M059J (cell line): Measurements from ENCODE around the gene GLRA1. TPM values are rescaled to one million over a fixed set of nuclear protein-coding genes. Genes with fewer than 3 reads are reported as not detected.
"Not testable (repeated sequence)": the region's sequence is repeated elsewhere in the genome, so short reads cannot be mapped to it uniquely, and the experiment has no call there.

Experiments
- DNase-seq: peaks from one replicate; pipeline ENCODE4 v3.0.0-alpha.2; 2012; ENCODE audit warnings: low read depth
- total RNA-seq: library from RNA; depleted of rRNA; stranded (reverse); fragments of >200 nt; shearing (Covaris generic); gene quantifications from 2 replicates; pipeline ENCODE4 v1.2.3, GENCODE V29; 2014

Gene GLRA1
- total RNA-seq, 1 experiment from 2014 or later, result not detected

DNA sequence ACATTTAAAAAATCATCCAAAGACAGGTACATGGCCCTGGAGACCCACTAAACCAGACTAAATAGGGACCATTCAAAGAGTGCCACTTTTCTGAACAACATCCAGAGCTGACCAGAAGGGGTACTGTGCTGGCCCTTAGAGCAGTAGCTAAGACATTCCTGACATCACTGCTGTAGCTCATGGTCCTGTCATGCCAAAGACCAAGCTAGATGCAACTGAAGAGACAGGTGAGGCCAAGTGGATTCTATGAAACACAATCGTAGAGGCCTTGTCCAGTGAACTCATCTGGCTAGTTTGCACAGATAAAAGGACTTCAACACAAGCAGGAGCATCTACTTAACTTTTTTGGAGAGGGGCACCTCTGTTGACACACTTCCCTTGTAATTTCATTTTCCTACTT lies 109.6 kb downstream of the GLRA1 start:
- DNase-seq, result no peak

DNA sequence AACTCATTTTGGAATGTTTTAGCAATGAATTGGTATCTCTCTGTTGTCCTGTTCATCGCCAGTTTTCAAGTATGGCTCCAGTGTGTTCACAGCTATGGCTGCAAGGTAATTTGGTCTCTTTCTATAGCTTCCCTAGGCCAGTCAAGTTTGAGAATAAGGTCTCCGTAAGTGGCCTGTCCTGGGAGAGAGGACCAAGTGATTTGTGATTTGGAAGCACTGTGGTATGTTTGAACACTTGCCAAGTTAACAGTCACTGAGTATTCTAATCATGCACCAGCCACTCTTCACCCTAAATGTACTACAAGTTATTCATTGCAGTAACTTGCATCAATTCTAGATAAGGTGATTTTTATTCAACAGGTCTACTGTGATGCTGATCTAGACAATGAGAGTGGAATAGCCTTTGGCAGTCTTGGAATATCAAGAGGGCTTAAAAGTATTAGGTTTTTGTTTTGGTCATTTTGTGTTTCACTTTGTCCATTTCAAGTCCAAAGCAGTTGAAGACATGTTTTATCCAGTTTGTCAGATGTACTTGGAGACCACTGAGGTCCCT lies 111.8 kb downstream of the GLRA1 start:
- peak; percentile 37 for DNase-seq

DNA sequence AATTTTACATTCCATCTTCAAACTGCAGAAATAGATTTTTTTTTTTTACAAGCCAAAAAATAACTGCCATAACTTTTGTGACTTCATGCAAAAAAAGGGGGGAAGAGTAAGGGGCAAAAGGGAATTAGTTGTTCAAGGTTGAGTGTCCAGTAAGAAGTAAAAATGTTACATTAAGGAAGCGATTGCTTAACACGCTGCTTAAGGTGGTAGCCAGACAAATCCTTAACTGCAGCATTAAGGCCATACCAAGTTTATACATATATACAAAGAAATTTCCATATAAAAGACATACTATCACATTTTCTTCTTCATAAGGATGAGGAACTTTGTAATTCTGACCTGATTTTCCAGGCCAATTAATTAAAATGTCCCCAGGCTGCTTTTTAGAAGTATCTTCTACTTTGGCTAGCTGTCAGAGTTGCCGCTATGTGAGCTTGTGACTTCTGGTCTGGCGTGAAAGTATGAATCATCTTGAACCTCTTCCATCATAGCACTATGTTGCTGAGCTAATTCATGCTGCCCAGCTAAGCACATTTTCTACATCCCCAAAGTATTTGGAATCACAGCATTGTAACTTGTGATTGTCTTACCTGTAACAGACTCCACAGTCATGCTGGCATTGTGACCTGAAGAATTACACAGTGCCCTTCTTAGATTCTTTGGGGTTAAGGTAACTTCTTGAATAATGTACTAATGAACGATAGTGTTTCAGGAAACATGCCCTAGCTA lies 112.9 kb downstream of the GLRA1 start:
- peak; percentile 68 for DNase-seq

DNA sequence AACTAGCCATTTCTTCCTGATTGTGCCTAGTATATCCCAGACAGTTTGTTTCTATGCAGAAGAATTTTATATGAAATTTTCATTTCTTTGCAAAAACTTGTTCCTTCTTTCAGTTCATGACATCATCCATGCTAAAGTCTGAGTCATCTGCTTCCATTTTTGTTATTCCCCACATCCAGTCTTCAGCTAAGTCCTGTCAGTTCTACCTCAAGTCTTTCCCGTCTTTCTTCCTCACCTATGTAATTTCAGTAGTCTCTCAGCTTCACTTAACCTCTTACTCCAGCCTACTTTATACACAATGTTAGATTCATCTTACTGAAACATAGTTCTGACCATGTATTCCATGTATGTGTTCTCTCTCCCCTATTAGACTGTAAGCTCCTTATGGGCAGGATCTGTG lies 113.8 kb downstream of the GLRA1 start:
- DNase-seq, result no peak

DNA sequence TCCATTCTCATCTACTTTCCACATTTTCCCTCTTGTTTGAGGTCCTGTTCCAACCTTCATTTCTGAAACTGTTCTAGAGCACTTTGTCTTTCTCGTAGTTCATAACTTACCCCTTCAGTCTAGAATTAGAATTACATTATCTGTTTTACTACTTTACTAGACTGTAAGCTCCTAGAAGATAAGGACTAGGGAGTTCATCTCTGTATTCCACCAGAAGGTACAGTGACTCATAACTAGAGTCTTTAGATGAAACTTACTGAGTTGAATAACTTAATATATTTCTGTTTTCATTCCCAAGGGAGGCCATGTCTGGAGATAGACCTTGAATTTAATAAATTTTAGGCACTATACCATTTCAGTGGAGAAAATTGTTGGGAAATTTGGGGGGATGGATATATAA lies 114.2 kb downstream of the GLRA1 start:
- no peak for DNase-seq

DNA sequence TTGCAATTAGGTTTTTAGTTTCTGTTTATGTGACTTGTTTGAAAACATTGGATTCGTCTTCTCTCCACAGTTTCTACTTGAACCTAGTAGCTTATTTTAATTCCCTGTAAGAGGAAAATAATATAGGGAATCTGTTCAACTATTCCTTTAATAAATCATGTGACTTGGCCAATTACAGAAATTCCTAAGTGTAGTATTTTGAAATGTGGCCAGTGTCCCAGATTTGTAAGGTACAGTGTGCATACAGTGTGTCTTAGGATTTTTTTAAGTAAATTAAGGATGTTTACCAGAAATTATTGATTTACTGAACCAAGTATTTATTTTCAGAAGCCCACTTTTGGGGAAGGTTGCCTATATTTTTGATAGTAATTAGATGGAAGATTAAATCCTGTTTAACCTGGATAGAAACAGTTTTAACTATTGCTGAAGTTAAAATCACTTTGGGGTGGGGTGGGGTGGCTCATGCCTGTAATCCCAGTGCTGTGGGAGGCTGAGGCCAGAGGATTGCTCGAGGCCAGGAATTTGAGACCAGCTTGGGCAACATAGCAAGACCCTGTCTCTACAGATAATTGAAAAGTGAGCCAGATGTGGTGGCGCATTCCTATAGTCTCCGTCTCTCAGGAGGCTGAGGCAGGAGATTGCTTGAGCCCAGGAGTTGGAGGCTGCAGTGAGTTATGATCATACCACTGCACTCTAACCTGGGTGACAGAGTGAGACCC lies 116.0 kb downstream of the GLRA1 start:
- DNase-seq, result no peak

DNA sequence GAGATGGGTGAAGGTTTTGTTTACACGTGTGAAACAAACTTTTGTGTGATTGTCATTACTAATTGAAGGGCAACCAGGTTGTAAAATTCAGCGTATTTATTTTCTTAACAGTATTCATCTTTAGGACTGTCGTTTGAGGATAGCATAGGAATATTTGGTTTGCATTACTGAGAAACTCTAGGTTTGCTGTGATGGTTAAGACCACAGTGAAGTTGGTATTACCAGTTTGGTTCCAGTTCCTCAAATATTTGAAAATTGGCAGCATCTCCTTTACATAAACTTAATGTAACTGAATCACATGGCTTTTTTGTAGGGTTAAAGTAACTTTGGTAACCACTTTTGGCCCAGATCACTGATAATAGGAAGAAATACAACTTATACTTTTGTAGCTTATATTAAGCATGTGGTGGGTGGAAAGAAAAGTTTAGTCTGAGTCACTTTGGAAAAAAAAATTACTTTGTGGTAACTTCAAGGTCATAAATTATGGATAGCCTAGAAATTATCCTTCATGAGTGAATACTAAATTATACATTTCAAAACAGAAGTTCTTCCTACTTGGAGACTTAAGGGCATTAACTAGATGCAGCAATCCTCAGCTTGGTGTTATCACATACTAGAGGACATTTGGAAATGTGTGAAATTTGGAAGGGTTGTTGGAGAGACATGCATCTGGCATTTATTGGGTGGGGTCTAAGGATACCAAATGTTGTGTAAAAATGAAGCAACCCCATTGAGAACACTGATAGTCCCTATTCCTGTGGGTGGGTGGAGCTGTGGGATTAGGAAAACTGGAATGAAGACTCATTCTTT lies 119.0 kb downstream of the GLRA1 start:
- no peak for DNase-seq

DNA sequence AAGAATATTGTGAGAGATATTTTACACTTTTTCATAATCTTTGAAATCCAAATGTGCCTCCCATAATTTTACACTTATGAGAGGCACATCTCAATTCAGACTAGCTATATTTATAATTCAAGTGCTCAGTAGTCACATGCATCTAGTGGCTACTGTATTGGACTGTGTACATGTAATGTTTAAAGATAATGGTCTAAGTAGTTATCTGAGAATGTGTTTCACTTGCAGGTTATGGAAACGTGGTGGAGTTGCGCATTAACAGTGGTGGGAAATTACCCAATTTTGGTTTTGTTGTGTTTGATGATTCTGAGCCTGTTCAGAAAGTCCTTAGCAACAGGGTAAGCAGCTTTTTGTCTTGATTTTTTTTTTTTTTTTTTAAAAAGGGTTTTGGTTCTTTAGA lies 124.1 kb downstream of the GLRA1 start:
- DNase-seq, result no peak

DNA sequence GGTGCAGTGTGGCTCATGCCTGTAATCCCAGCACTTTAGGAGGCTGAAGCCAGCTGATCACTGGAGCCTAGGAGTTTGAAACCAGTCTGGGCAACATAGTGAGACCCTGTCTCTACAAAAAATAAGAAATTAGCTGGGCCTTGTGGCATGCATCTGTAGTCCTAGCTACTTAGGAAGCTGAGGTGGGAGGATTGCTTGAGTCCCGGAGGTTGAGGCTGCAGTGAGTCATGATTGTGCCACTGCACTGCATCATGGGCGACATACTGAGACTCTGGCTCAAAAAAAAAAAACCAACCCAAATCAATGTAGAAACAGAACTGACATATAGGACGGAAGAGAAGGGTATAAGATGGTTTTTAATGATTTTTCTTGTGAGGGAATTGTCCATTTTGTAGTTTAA lies 125.2 kb downstream of the GLRA1 start:
- peak; percentile 56 for DNase-seq

DNA sequence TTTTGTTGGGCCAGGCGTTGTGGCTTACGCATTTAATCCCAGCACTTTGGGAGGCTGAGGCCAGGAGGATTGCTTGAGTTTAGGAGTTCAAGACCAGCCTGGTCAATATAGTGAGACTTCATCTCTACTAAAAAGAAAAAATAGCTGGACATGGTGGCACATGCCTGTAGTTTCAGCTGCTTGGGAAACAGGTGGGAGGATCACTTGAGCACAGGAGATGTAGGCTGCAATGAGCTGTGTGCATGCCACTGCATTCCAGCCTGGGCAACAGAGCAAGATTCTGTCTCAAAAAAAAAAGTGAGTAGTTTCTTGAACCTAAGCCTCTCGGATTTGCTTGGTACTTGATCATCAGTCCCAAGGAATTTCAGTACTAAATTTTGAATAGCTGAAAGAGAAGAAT lies 126.0 kb downstream of the GLRA1 start:
- no peak for DNase-seq

DNA sequence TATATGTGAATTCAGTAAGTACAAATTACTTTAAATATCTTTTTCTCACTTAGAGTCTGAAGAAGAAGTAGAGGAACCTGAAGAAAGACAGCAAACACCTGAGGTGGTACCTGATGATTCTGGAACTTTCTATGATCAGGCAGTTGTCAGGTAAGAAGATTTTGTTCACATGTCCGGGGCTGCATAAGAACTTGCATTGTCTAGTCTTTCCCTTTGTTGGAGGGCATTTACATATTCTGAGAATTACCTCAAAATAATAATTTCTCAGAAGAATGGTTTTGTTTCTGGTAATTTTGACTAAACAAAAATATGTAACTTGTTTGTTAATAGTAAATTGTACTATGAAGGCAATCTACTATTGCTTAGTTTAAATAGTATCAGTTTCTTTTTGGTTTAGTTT lies 129.2 kb downstream of the GLRA1 start:
- DNase-seq, result no peak

DNA sequence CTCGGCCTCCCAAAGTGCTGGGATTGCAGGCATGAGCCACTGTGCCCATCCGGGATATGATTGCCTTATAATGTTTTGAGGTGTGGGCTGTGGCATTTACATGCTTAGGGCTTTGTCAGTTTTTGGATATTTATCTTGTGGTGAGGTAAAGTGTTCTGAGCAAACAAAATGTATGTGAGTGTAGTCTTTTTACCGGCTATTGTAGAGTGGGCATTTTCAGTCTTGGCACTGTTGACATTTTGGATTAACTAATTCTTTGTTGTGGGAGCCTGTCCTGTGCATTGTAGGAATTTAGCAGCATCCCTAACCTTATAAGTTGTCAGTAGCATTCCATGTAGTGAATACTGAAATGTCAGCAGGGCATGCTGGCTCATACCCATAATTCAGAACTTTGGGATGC lies 131.3 kb downstream of the GLRA1 start:
- no peak for DNase-seq

DNA sequence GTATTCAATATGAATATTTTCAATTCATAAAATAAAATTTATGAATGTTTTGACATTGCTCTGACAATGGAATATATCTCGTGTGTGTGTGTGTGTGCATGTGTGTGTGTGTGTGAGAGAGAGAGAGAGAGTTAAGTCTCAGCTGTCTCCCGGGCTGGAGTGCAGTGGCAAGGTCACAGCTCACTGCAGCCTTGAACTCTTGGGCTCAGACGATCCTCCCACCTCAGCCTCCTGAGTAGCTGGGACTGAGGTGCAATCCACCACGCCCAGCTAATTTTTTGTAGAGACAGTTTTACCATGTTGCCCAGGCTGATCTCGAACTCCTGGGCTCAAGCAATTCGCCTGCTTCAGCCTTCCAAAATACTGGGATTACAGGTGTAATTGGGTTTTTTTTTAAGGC lies 136.8 kb downstream of the GLRA1 start:
- DNase-seq, result no peak

DNA sequence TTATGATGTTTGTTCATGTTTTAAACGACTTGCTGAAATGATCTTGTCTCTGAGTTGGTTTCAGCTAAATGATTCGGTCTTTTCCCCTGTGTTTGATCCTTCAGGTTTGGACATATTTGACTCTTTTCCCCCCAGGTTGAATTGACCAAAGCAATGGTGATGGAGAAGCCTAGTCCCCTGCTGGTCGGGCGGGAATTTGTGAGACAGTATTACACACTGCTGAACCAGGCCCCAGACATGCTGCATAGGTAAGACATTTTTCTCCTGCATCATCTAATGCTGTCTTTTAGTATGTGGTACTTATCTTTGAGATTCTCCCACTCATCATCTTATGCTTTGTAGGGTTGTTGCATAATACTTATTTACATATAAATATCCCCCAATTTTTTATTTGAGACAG lies 138.2 kb downstream of the GLRA1 start:
- no peak for DNase-seq

DNA sequence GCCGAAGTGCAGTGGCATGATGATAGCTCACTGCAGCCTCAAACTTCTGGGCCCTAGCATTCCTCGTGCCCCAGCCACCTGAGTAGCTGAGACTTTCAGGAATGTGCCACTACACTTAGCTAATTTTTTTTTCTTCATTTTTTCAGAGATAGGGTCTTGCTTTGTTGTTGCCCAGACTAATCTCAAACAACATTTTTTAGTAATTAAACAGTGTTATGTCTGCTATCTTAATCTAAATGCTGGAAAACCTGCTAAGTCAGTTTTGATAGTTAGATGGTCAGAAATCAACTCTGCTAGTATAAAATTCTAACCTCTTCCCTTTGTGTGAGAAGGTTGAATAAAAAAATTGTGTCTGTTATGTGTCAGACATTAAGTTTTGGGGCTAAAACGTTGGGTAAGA lies 140.5 kb downstream of the GLRA1 start:
- no peak for DNase-seq

DNA sequence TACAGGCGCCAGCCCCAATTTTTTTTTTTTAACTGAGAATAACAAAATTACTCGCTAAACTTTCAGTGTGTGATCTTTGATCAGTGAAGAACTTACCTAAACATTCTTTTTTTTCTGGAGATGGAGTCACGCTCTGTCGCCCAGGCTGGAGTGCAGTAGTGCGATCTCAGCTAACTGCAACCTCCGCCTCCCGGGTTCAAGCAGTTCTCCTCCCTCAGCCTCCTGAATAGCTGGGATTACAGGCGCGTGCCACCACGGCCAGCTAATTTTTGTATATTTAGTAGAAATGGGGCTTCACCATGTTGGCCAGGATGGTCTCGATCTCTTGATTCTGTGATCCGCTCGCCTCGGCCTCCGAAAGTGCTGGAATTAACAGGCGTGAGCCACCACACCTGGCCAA lies 141.0 kb downstream of the GLRA1 start:
- DNase-seq, result not testable (repeated sequence)

DNA sequence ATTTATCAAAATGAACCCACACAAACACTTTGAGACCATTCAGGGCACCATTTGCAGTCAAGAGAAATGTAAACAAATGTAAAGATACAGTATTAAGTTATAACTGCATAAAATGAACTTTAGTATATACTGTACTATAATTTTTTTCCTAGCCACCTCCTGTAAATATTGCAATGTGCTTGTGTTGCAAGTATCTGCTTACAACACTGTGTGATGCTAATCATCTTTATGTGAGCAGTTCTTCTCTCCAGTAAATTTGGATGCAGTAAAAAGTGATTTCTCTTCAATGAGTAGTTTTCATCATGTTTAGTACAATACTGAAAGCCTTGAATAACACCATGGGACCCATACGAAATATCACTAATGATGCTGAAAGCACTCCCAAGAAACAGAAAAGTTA lies 143.4 kb downstream of the GLRA1 start:
- DNase-seq, result no peak

DNA sequence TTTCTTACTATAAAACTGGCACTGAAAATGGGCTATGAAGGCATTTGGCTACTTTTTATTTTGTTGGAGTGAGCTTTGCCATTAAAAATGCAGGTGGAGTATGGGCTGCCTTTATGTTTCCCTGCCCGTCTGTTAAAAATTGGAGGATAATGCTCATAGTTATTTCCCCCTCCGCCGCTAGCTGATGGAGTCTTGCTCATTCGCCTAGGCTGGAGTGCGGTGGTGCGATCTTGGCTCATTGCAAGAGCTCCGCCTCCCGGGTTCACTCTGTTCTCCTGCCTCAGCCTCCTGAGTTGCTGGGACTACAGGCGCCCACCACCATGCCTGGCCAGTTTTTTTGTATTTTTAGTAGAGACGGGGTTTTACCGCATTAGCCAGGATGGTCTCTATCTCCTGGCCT lies 144.3 kb downstream of the GLRA1 start:
- DNase-seq, result no peak

DNA sequence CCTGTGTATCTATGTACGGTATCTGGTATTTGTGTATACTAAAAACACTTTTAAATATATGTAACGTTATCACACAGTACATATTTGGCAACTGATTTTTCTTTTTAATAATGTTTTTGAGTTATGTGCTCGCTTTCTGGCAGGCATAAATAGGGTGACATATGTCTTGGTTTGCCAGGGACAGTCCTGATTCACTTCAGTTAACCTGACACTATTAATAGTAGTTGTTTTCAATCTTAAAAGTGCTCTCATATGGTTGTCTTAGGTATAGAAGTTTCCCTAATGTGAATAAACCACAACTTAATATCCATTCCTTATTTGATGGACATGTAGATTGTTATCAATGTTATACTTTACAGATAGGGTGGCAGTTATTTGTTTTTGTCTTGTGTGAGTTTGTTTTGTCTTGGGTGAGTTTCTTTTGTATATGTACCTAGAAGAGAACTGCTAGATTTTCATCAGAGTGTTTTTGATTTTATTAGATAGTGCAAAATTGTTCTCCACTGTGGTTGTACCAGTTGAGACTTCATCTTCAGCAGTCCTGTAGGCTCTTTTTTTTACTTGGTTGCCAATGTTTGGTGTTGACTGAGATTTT lies 145.0 kb downstream of the GLRA1 start:
- no peak for DNase-seq

DNA sequence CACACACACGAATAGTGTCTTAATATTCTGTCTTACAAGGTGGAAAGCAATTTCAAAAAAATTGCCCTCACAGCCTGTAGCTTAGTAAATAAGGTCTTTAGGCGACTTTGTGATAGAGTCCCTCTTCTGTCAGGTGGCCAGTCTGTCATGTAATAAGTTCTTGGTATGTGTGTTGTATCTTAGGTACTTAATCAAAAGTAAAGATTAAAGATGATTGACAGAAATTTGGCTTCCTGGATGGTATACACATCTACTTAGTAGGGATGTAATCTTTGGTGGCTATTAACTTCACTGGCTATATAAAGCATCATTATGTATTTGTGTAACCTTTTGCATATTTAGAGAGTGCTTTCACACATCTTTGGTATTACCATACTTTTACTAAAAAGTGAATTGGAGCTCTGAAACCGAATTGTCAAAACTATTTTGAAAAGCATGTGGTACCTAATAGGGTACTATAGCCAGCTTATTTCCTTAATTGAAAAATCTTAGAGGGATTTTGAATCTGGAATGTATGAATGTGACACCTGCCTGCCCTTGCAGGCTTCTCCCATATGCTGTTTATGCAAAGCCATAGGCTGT lies 149.5 kb downstream of the GLRA1 start:
- DNase-seq, result no peak

DNA sequence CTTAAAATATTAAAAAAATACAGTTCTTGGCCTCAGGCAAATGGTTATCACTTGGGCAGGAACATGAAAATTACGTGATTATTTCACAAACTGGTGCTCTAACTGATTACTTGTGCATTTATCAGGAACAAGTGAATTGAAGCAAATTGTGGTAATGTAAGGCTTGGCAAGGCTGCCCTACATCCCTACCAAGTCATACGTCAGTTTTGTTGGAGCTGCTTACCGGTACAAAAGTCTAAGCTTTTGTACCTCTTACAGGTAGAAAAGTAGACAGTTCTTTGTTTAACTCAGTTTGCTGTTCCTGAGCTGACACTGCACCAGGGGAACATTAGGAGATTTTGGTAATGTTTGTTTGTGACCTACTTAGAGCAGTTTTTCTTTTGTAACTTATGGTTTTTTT lies 150.7 kb downstream of the GLRA1 start:
- DNase-seq, result no peak
